ENCODE results near the gene DCST2.
A peak's percentile ranks its signal among the peaks of the same experiment; 100 is the strongest.

DCST2 gene

GRCh38 chr1:155069551-155070157 lies 36.1 kb upstream of the DCST2 start:
- DNase-seq: no peak

GRCh38 chr1:155068599-155068998 lies 35.0 kb upstream of the DCST2 start:
- DNase-seq: no peak

GRCh38 chr1:155066777-155067176 lies 33.2 kb upstream of the DCST2 start:
- DNase-seq: no peak

GRCh38 chr1:155064832-155065429 lies 31.4 kb upstream of the DCST2 start:
- DNase-seq: no peak

- DNase-seq: no peak
Observed at GRCh38 chr1:155064111-155064831, 30.7 kb upstream of the DCST2 start.

GRCh38 chr1:155063550-155064110 lies 30.0 kb upstream of the DCST2 start, which contains the start of gene EFNA4:
TSS of gene EFNA4 (plus strand) at chr1:155063740. CDS start at chr1:155063824, 84 bp downstream.
- DNase-seq: peak; percentile 82 to 91 (median 88)

- peak; percentile 60 to 79 (median 70) for DNase-seq
Observed at GRCh38 chr1:155062702-155063411, 29.3 kb upstream of the DCST2 start.

GRCh38 chr1:155062151-155062686 lies 28.6 kb upstream of the DCST2 start:
- no peak for DNase-seq

GRCh38 chr1:155061381-155062150 lies 28.0 kb upstream of the DCST2 start:
- DNase-seq: peak; percentile 82 to 91 (median 87)

GRCh38 chr1:155060736-155061135 lies 27.2 kb upstream of the DCST2 start:
- DNase-seq: no peak

GRCh38 chr1:155057788-155058211 lies 24.2 kb upstream of the DCST2 start:
- DNase-seq: no peak

GRCh38 chr1:155057104-155057503 lies 23.5 kb upstream of the DCST2 start:
- DNase-seq: no peak

GRCh38 chr1:155053531-155054105 lies 20.0 kb upstream of the DCST2 start:
- no peak for DNase-seq

- peak in 3 of 4 experiments; percentile 28 to 59 (median 38) for DNase-seq
Observed at GRCh38 chr1:155052439-155053395, 19.1 kb upstream of the DCST2 start.

GRCh38 chr1:155051777-155052398 lies 18.3 kb upstream of the DCST2 start:
- DNase-seq: peak; percentile 41 to 74 (median 65)

- no peak for DNase-seq
Observed at GRCh38 chr1:155051342-155051776, 17.8 kb upstream of the DCST2 start.

- DNase-seq: peak; percentile 93 to 97 (median 96)
Observed at GRCh38 chr1:155050560-155051341, 17.2 kb upstream of the DCST2 start, which contains the start of gene ADAM15. TSS of gene ADAM15 (plus strand) at chr1:155051316. CDS start at chr1:155051387, 71 bp downstream.

All from suppressor macrophage (primary cell).